OCI-LY1 (cell line): Measurements from ENCODE around the gene KIRREL3.

Experiments
- CTCF ChIP-seq: fragments of 200-600 bp; sonication (generic), shearing (Covaris generic); IDR thresholded peaks from 2 replicates; pipeline ENCODE4 v1.5.1; 2017; ENCODE audit warnings: mild to moderate bottlenecking, antibody characterized with exemption, low read length, moderate library complexity, mixed read lengths
- EZH2 ChIP-seq: fragments of 200-600 bp; sonication (generic), shearing (Covaris generic); IDR thresholded peaks from 2 replicates; pipeline ENCODE4 v1.8.0; 2017; ENCODE audit warnings: borderline replicate concordance, mixed run types, mild to moderate bottlenecking, antibody characterized with exemption, low read length, moderate library complexity, mixed read lengths

GRCh38 chr11:126405906-126406305 lies 594.7 kb downstream of the KIRREL3 start:
- TF ChIP-seq CTCF (no peak), EZH2 (no peak)
